Activated CD8-positive, alpha-beta memory T cell treated with anti-CD3 and anti-CD28 coated beads for 48 hours (primary cell): ENCODE results near the gene ZNF804A.
"Not testable (repeated sequence)": the region's sequence is repeated elsewhere in the genome, so short reads cannot be mapped to it uniquely, and the experiment has no call there.

ENCODE experiments used
- DNase-seq, 3 experiments: peaks; one replicate each; pipeline ENCODE4 v3.0.0-alpha.2; 2020; ENCODE audit warnings: low read depth in 2 of 3, low spot score in 2 of 3

ZNF804A gene

DNA sequence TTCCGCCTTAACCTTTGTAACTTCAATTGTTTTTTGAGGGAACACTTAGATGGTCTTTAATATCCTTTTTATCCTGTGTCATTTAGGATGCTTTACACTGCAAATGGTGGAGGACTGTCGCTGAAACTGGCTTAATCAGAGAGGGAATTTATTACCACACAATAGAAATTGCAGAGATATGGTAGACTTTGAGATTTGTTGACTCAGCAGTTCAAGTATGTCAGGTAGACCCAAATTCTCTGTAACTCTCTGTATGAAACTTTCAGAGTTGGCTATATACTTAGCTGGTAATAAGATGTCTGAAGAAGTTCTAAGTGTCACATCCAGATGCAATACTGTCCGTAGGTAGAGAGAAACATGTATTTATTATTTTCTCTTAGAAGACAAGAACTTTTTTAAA, 100.1 kb downstream of the ZNF804A start:
- no peak for DNase-seq

DNA sequence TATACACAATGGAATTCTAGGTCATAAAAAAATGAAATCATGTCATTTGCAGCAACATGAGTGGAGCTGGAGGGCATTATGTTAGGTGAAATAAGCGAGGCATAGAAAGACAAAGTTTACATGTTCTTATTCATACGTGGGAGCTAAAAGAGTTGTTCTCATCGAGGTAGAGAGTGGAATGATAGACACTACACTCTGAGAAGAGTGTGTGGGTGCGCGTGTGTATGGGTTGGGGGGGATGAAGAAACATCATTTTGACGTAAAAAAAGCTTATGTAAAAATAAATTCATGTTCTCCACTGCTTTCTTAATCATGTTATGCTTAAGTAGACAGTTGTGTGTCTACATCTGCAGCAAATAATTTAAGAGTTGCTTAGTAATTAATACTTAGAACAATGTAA, 123.6 kb downstream of the ZNF804A start:
- DNase-seq, result no peak

DNA sequence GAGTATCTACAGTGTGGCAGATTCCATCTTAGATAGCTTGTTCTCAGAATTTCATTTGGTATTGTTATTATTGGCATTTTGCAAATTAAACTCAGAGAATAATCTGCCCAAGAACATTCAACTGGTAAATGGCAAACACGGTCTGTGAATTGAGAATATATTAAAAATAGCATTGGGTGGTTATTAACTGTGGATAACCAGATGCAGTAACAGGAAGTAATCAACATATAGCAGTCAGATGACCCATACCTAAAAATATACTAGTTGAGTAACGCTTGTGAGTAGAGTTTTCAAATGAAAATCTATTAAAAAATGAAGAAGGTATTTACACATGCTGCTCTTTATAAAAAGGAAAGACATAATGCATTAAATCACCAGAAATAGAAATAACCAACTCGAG, 129.5 kb downstream of the ZNF804A start:
- DNase-seq, result no peak

DNA sequence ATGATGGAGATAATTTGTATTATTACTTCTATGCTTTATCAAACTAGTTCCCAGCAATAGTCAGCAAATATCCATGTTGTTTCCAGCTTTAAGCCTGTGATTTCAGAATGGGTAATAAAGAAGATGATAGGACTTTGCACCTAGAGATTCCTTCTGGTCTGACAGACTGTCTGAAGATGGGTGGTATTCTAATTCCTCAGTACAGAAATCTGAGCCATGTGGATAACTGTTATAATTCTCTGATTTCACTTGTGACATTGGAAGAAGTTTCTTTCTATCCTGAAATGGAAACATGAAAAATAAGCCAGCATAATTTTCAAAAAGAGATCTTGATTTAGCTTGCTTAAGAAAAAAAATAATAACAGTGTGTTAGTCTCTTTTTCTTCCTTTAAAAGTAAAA, 130.1 kb downstream of the ZNF804A start:
- DNase-seq, result no peak

DNA sequence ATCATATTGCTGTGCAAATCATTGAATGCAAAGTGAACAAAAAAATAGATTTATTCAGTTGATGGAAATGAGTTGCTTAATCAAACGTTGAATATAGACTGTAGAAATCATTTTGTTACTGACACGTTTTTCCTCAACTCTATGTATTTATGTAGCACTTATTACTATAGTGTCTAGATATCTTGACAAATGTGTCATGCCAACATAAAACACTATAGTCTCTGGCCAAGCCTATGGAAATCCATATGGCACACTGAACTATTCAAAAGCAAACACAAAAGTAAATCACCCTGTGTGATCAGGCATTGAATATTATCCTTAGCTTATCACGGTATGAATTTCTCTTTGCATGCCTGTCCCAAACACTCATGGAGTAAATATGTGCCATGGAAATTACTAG, 131.3 kb downstream of the ZNF804A start:
- no peak for DNase-seq

DNA sequence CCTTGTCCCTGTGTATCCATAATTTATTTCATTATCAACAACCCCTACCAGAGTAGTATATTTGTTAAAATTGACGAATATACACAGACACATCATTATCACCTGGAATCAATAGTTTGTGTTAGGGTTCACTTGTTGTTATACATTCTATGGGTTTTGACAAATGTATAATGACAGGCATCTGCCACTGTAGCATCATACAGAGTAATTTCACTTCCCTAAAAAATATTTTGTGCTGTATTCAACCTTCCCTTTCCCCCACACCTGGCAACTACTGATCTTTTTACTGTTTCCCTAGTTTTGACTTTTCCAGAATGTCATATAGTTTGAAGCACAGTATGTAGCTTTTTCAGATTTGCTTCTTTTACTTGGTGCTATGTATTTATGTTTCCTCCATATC, 132.0 kb downstream of the ZNF804A start:
- DNase-seq, result no peak

DNA sequence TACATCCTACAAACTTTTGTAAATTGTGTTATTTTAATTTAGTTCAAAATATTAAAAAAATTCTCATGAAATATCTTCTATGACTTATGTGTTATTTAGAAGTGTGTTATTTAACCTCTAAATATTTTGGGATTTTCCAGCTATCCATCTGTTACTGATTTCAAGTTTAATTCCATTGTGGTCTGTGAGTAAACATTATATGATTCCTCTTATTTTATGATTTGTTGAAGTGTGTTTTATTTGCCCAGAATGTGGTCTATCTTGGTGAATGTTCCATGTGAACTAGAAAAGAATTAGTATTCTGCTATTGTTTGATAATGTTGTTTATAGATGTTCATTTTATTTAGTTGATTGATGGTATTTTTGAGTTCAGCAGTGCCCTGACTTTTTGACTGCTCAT, 136.0 kb downstream of the ZNF804A start:
- no peak for DNase-seq

DNA sequence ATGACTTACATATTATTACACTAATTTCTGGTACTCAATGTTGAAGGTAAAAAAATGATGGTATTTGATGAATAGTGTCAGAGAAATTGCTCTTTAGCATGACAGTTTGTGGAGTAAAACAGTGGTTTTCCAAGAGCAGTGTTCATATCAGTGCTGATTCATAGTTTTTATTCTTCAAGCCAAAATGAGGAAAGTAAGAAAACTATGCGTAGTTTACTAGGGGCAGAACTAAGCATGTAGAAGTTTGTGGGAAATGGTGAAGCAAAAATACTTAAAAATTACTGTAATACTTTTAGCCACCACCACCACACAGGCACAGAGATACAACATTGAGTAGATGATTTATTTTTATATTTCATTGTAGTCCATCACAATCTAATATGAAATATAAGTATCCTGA, 137.3 kb downstream of the ZNF804A start:
- no peak for DNase-seq

DNA sequence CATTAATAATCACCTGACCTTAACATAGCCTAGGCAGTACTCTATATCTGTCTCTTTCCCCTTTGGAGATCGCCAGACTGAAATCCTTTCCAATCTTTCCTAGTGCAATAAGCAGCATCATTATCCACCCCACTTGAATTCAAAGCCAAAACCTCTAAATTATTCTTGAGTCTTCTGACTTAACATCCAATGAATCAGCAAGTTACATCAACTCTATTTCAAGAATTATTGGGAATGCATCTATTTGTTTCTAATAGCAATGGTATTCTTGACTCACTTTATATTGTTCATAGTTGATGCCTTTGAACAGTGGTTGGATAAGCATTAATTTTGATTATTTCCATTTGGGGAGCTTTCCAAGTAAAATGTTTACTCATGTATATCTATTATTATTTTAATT, 144.8 kb downstream of the ZNF804A start:
- DNase-seq, result no peak

DNA sequence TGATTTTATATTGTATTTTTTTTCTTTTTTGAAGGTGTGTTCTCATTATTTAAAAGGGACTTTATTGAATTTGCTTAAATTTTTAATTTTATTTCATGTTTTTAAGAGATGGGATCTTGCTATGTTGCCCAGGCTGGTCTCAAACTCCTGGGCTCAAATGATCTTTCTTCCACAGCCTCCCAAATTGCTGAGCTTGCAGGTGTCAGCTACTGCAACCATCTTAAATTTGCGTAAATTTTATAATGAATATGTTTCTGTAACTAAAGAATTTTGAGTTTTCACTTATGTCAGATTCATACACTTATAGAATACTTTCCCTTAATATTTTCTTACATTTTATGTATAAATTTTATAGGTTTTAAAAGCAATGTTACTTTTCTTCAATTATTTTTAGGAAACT, 157.8 kb downstream of the ZNF804A start:
- no peak for DNase-seq

DNA sequence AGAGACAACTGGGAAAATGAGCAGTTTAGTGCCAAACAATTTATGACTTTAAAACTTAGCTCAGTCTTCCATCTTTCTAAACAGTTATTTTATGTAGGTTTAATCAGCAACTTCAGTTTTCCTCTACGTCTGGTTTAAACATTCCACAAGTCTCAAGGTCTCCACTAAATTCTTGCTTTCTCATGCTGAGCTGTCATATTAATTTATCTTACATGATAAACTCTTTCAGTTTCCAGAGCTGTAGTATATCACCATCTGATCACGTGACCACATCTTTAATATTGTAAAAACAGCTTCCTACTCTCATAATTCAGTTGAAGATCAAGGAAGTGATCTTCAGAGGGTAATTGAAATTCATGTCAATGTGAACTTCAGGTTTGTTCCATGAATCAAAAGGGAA, 158.6 kb downstream of the ZNF804A start:
- no peak for DNase-seq

DNA sequence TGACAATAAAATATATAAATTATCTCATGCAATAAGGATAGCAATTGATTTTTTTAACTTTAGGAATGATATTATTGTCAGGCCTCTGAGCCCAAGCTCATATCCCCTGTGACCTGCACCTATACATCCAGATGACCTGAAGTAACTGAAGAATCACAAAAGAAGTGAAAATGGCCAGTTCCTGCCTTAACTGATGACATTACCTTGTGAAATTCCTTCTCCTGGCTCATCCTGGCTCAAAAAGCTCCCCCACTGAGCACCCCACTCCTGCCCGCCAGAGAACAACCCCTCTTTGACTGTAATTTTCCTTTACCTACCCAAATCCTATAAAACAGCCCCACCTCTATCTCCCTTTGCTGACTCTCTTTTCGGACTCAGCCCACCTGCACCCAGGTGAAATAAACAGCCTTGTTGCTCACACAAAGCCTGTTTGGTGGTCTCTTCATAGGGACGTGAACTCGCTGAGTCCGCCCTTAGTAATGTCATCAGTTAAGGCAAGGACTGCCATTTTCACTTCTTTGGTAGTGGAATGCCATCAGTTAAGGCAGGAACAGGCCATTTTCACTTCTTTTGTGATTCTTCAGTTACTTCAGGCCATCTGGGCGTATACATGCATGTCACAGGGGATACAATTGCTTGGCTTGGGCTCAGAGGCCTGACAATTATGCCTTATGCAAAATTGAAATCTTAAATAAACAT, 161.4 kb downstream of the ZNF804A start:
- not testable (repeated sequence) for DNase-seq

DNA sequence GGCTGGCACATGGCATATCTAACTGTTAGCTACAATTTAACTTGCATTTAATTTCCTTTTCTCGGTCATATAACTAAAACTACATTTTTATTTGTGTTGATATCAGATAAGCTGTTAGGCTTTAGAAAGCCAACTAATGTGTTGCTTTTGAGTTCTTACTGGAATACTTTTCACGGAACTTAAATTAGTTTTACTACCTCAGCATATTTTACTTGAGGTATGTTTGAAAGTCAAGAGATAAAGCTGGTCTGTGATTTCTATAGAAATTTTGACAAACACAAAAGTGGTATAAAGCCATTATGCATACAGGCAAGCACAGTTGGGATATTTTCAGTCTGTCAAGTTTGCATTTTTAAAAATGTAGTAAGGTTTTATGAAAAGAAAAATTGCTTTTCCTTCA, 162.6 kb downstream of the ZNF804A start:
- DNase-seq, result no peak

DNA sequence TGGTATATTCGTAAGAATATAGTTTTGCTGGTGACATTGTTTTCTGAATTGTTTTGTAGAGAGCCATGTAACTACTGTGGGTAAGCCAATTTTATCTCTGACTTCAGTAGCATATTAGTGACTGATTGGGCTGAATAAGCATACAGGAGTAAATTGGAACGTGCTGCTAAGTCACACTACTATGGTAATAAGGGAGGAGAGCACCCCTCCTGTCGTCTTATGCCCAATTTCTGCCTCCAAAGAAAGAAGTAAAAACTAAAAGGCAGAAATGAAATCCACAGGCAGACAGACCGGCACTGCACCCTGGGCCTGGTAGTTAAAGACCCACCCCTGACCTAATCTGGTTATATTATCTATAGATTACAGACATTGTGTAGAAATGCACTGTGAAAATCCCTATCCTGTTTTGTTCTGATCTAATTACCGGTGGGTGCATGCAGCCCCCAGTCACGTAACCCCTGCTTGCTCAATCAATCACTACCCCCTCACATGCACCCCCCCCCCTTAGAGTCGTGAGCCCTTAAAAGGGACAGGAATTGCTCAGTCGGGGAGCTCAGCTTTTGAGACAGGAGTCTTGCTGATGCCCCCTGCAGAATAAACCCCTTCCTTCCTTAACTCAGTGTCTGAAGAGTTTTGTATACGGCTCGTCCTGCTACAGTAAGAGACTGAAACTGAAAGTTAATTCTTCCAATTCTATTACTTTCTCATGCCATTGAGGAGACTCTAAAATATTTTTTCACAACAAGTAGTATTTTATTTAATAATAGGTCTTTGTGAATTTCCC, 167.0 kb downstream of the ZNF804A start:
- no peak for DNase-seq

DNA sequence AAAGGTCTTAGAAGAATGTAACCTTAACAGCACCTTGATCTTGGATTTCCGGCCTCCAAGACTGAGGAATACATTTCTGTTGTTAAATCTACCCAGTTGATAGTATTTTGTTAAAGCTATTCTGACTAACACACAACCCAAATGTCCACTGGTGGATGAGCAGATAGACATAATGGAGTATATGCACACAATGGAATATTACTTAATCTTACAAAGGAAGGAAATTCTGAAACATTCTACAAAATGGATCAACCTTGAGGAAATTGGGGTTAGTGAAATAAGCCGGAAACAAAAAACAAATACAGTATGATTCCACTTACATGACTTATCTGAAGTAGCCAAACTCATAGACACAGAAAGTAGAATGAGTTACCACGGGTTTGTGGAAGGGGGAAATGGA, 168.7 kb downstream of the ZNF804A start:
- DNase-seq, result no peak

DNA sequence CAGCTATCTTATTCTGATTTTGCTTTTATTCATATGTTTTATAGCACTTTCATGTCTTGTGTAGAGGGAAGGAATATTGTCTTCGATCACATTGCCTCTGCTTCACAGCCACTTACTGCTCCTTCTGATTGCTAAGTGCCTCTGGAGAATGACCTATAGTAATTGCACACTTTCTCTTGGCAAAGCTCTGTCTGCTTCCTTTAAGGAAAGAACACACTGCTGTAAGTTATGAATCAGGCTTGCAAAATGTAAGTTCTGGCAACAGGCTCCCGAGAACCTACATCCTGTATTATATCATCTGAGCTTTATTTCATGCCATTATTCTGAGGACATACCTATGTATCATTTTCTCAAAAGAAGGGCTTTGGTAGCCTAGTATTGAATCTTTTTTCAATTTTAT, 170.7 kb downstream of the ZNF804A start:
- no peak for DNase-seq

DNA sequence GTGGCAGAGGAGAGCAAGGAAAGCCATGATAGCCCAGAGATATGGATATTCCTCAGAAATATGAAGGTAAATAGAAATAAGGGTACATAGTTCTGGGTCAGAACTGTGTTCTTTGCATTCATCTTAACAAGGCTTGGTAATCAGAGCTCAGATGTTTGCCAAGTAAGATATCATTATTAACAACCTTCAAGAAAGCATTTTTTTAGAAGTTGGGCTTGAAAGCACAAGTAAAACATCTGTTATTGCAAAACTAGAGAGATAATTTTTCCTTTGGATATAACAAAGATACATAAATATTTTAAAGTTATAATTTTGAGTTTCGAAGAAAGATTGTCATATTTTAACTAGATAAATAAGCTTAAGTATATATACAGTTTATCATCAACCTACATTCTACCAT, 171.4 kb downstream of the ZNF804A start:
- no peak for DNase-seq

DNA sequence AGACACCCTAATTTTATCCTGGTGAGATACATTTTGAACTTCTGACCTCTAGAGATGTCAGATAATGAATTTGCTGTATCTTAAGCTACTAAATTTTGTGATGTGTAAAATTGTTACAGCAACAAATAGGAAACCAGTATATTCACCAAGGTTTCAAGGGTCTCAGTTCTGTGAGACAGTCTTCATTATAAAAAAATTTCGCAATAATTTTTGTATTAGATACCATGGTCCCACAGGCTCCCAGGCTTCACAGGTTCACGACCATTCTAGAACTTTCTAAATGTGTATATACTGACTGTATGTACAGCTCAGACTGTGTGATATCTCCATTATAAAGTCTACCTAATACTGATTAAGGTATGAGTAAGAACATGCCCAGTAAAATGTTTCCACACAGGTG, 181.4 kb downstream of the ZNF804A start:
- no peak for DNase-seq

DNA sequence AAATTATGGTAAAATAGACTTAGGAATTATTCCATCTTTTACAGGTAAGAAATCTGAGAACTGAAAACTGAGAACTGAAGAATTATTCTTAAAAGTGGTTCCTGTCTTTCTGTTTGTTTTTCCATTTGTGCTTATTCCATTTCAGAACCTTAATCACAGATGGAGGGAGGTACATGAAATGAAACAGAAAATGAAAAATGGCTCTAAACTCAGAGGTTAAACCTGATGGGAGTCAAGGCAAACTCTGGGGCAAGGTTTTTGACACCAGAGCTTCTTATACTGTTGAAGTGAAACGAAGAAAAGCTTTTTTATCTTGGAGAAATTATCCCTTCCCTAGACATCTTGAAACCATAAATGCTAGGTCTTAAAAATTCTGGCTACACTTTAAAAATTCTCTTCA, 182.1 kb downstream of the ZNF804A start:
- DNase-seq, result no peak

DNA sequence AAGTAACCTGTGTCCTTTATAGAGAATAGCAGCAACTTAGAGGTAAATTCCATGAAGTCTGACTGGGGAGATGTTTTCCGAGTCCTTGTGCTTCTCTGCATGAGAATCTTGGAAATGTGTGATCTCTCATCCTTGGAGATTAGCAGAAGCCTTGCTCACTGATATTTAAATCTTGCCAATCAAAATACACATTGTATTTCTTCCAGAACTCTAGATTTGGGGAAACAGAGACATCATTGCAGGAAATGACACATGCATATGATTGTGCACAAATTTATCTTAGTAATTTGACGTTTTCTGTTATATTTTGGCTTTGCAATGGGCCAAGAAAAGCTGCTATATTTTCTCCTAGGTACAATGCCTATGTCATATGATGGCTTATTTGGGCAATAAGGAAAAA, 182.6 kb downstream of the ZNF804A start:
- DNase-seq, result no peak

DNA sequence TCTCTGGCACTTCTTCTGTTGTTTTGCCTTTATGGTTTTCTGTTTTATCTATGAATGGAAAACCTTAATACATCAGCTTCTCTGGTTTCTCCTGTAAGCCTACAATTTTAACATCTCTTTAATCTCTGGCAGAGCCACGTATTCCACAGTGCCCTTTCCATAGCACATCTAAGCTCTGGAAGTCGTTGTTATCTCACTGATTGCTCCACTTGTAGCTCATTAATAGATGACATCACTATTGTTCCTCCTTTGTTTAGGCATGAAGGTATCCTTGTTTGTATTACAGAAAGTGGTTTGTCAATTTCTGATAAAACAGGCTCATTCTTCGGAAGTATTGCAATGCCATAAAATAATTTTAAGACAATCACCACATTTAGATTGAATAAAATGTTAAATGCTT, 185.2 kb downstream of the ZNF804A start:
- DNase-seq, result no peak

DNA sequence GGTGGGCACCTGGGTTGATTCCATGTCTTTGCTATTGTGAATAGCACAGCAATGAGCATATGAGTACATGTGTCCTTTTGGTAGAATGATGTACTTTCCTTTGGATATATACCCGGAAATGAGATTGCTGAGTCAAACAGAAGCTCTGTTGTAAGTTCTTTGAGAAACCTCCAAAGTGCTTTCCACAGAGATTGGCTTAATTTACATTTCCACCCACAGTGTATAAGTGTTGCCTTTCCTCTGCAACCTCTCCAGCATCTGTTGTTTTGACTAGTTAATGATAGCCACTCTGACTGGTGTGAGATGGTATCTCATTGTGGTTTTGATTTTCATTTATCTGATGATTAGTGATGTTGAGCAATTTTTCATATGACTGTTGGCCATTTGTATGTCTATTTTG, 194.8 kb downstream of the ZNF804A start:
- DNase-seq, result no peak

DNA sequence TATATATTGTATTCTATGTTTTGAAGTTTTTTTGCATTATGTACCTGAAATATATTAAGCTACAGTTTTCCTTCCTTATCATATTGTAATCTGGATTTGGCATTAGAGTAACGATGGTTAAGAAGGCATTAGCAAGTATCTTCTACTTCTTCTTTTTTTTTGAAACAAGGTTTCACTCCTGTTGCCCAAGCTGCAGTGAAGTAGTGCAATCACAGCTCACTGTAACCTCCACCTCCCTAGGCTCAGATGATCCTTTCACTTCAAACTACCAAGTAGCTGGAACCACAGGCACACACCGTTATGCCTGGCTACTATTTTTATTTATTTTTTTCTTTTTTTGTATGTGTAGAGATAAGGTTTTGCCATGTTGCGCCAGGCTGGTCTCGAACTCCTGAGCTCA, 201.1 kb downstream of the ZNF804A start:
- no peak for DNase-seq
